Activated CD4-positive, alpha-beta T cell treated with anti-CD3 and anti-CD28 coated beads, Interleukin-2, Interleukin-4, amounts not matched to agents 100 ng/mL and 50 ng/mL, durations not matched to agents 16 hours and 8 hours (primary cell): ENCODE data around the gene CUL7.
"Not testable (repeated sequence)": the region's sequence is repeated elsewhere in the genome, so short reads cannot be mapped to it uniquely, and the experiment has no call there.

ENCODE experiments used
- DNase-seq: peaks from one replicate; pipeline ENCODE4 v3.0.0-alpha.2; 2020; ENCODE audit warnings: low spot score

CUL7 gene

DNA sequence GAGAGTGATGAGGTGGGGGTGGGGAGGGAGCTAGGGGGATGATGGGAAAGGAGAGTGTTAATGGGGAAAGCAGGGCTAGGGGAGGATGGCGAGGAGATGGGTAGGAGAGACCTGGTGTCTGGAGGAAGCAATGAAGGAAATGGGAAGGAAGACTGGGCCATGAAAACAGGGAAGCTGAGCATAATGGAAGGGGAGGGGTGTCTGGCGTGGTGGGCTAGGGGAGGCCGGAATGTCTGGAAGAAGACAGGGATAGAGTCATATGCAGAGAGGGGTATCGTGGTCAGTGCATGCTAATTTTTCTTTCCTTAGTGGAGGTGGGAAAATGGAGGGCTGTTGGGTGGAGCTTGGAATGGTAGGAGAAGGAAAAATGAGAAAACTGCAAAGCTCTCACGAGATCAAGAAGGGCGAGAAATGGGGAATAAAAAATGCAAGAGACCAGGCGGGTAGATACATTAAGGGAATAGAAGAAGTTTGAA is 39.2 kb downstream of the CUL7 start:
- no peak for DNase-seq

DNA sequence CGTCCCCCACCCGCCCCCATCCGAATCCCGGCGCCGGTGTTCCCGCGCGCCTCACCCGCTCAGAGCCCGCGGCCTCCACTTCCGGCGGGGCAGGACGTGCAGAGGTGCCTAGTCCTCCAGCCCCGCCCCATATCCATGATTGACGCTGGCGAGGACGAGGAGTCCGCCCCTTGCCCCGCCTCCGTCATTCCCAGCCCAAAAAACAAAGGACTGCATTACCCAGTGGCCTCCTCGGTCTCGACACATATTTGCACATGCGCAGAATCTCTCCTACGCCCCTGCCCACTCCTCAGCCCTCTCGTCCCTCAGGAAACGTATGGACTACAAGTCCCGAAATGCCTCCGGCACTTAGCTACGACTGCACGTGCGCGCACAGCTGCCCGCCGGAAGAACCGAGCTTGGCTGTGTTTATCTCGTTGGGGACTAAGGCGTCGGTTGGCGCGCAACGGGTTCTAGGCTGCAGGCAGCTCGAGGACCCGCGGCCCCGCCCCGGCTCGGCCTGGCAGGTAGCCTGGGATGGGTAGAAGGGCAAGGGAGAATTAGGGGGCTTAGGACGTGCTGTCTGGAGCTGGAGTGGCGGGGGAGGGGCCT is 39.7 kb downstream of the CUL7 start, which contains the start of the genes KLHDC3 and MEA1:
KLHDC3 (plus strand) TSS at position 407 of the 591 bp plus-strand sequence. CDS start 2,944 bp downstream, outside the sequence.
MEA1 (minus strand) TSS at position 104 of the 591 bp plus-strand sequence. CDS start 133 bp downstream, outside the sequence.
- DNase-seq: peak; percentile 100

DNA sequence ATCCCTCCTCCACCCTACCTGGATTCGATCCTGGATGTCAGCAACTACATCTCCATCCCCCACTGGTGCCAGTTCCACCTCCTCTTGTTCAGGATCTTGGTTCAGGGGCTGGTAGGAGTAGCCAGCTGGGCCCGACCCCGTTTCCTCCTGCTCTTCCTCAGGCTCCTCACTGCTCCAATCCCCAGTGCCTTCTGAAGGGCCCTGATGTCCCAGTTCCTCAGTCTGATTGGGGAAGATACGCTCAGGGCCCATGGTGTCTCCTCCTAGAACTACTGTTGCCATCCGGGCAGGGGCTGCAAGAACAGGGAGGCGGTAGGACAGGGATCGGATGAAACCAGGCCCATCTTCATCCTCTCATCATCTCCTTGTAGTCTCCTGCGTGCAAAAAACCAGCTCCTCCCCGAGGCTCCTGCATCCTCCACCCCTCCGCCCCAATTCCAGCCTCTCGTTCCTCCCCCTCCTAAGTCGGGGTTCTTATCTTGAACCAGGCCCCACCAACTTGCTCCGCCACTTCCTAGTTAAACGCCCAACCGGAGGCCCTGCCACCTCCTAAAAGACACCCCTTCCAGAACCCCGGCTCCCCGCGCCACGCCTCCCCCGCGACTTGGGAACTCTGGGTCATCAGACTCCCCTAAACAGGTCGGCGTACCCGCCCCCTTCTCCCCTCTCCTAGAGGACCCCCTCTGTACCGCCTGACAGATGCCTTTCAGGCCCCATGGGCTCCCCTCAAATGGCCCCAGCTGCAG is 40.4 kb downstream of the CUL7 start:
- DNase-seq: no peak

DNA sequence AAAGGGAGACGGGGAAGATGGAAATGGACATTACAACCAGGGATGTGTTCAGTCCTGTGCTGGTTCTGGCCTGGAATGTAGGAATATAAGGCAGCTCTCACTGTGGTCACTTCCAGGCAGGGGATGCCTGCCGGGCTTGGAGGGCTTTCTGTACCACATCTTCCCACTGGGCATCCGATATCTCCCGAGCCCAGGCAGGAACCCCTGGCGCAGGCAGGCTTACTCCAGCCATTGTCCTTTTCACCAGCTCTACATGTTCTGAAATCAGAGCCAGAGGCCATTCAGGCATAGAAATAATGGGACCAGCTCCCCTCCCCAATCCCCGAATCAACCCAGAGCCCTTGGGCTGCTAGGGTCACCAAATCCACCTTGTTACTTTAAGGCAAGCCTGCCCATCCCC is 41.3 kb downstream of the CUL7 start:
- no peak for DNase-seq

DNA sequence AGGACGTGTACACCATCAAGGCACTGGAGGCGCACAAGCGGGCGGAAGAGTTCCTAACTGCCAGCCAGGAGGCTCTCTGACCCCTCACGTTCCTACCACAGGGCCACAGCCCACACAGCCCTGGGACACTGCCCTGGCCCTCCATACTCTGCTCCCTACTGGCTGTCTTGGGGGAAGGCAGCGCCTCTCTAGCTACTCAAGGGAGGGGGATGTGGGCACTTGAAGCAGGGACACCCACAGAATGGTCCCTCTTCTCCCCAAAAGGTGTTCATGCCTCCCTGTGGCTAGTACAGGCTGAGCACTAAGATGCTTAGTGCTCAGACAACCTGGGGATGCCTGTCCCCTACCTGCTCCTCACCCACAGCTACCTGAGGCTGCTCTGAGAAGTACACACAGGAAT is 42.4 kb downstream of the CUL7 start:
- no peak for DNase-seq

DNA sequence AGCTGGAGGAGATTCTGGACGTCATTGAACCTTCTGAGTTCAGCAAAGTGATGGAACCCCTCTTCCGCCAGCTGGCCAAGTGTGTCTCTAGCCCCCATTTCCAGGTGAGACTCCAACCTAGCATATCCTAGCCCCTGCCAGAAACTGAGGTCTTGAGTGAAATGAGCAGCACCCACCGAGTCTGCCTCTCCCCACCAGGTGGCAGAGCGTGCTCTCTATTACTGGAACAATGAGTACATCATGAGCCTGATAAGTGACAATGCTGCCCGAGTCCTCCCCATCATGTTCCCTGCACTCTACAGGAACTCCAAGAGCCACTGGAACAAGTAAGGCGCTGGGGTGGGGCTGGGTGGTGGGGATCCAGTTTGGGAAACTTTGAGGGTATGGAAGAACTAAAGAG is 44.5 kb downstream of the CUL7 start:
- peak; percentile 32 for DNase-seq

DNA sequence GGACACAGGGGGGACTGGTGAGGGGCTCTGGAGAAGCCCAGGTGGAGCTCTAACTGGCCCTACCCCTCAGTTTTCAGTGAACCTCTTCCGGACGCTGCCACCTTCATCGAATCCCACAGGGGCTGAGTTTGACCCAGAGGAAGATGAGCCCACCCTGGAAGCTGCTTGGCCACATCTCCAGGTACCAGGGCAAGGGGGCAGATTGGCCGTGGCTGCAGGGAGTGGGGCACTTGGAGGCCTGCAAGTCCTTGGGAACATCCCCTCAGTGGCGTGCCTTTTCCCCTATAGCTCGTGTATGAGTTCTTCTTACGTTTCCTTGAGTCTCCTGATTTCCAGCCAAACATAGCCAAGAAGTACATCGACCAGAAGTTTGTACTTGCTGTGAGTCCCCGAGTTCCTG is 46.5 kb downstream of the CUL7 start:
- DNase-seq: no peak

DNA sequence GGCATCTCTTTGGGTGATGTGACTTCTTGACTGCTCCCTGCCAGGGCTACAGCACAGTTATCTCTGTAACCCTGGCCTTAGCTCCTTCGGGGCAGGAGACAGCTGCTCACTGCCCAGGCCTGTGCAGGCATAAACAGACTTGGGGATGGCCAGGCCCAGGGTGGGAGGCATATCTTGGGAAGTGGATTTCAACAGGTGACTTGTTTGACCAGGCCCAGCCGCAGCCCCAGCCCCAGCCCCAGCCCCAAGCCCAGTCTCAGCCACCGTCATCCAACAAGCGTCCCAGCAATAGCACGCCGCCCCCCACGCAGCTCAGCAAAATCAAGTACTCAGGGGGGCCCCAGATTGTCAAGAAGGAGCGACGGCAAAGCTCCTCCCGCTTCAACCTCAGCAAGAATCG is 47.4 kb downstream of the CUL7 start:
- no peak for DNase-seq

DNA sequence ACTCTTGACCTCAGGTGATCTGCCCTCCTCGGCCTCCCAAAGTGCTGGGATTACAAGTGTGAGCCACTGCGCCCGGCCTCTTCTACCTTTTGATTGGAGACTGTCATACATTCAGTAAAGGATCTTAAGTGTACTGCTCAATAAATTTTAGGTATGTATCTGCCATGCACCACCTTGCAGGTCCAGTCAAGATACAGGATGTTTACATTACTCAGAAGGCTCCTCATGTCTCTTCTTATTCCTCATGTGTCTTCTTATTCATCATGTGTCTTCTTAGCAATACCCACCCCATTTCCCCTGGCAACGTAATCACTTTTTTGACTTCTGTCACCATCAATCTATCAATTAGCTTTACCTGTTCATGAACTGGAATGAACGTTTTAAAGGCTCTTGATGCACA is 47.8 kb downstream of the CUL7 start:
- no peak for DNase-seq

DNA sequence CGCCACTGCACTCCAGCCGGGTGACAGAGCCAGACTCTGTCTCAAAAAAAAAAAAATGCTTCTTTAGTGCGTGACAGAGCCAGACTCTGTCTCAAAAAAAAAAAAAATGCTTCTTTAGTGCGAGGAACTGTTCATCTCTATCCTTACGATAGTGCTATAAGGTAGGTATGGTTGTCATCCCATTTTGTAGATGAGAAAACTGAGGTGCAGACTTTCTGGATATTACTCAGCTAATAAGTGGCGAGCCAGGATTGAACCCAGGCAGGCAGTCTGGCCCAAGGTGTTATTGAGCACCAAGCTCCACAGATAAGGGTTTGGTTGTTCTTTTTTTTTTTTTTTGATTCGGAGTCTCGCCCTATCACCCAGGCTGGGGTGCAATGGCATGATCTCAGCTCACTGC is 51.8 kb downstream of the CUL7 start:
- no peak for DNase-seq

DNA sequence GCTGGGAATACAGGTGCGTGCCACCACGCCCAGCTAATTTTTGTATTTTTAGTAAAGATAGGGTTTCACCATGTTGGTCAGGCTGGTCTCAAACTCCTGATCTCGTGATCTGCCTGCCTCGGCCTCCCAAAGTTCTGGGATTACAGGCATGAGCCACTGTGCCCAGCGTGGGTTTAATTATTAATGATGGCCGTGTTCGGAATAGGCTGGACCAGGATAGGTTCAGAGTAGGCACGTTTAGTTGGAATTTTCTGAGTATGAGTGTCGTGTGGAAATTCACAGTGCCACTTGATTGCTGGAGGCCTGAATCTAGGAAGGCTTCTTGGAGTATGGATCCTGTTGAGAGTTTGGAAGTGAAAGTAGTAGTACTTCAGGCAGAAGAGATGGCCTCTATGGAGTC is 55.4 kb downstream of the CUL7 start:
- not testable (repeated sequence) for DNase-seq

DNA sequence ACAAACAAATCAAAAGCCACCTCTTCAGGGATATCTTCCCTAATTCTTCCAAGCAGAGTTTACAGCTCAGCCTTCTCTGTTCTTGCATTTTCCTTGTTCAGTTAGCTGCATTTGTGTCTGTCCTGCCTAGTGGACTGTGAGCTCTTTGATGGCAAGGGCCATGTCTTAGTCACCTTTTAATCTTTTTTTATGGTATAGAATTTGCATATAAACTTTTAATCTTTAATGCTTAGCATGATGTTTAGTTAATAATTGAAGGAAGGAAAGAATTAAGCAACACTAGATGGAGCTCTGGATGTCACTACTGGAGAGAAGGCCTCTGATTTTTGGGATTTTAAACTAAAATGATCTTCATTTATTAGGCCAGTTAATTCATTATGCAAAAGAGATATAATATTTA is 57.1 kb downstream of the CUL7 start:
- DNase-seq: no peak

DNA sequence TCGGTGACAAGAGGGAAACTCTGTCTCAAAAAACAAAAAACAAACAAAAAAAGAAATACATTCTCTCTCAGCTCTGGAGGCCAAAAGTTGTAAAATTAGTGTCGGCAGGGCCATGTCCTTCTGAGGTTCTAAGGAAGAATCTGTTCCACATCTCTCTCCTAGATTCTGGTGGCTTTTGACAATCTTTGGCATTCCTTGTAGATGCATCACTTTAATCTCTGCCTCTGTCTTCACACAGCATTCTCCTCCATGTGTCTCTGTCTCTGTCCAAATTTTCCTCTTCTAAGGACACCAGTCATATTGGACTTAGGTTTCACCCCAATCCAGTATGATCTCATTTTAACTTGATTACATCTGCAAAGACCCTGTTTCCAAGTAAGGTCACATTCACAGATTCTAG is 60.2 kb downstream of the CUL7 start:
- no peak for DNase-seq

DNA sequence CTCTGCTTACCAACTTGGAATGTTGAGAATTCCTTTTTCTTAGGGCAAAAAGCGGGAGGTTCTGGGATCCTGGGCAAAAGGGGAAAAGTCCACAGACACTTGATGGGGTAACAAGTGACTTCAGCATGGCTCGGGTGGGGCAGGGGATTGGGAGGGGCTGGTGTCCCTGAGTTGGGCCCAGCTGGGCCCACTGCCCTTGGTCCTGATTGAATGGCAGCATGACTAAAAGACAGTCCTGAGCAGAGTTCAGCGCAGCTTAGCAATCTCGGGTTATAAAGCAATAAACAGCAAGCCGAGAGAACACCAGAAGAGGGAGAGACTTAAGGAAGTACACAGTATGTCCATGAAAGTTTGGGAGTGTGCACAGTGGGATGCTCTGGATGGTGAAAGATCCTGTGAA is 63.7 kb downstream of the CUL7 start:
- no peak for DNase-seq

DNA sequence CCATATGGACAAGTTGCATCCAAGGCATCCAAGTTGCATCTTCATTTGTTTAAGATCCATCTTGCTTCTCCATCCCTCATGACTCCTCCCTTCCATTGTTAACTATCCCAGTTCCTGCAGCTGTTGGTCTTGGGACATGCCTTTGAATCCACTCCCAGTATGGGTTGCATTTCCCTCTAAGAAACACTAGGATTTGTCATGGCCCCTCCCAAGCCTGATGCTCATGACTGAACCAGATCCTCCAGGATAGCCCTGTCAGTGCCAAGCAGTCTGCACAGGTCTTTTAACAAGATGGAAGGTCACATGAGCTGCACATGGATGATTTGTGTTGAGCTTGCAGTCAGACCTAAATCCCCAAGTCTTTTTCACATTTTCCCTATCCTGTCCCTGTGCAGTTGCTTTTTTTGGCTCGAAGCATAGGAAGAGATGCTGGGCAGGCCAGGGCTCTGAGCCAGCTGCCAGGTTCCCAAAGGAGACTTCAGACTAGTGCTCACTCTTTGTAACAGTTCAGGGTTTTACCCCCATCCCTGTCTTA is 65.1 kb downstream of the CUL7 start:
- no peak for DNase-seq
